Smooth muscle cell (in vitro differentiated cells): Measurements from ENCODE around the gene PSMB7. TPM values are rescaled to one million over a fixed set of nuclear protein-coding genes. Genes with fewer than 3 reads are reported as not detected.

Experiments
- DNase-seq: peaks from one replicate; lab custom pipeline; 2025; ENCODE audit not compliant: unreplicated experiment; lab: John Stamatoyannopoulos, UW
- H2AFZ ChIP-seq: fragments of 200-600 bp; sonication (generic); 2 replicates; pipeline ENCODE4 v1.6.0; 2016; ENCODE audit warnings: antibody characterized with exemption, low read depth, mild to moderate bottlenecking
- H3F3A ChIP-seq: fragments of 200-600 bp; sonication (generic); 2 replicates; pipeline ENCODE4 v1.6.0; 2017; ENCODE audit warnings: antibody characterized with exemption, low read depth
- H3K27ac ChIP-seq: fragments of 200-600 bp; sonication (generic); 2 replicates; pipeline ENCODE4 v1.5.1; 2016; ENCODE audit warnings: low read depth, mild to moderate bottlenecking
- H3K27me3 ChIP-seq: fragments of 200-600 bp; sonication (generic); 2 replicates; pipeline ENCODE4 v1.6.1; 2016; ENCODE audit warnings: low read depth, mild to moderate bottlenecking
- H3K36me3 ChIP-seq: fragments of 200-600 bp; sonication (generic); 2 replicates; pipeline ENCODE4 v1.5.1; 2016; ENCODE audit warnings: low read depth
- H3K4me1 ChIP-seq: fragments of 200-600 bp; sonication (generic); 2 replicates; pipeline ENCODE4 v1.5.1; 2016; ENCODE audit warnings: low read depth
- H3K4me2 ChIP-seq: fragments of 200-600 bp; sonication (generic); 2 replicates; pipeline ENCODE4 v1.6.0; 2016; ENCODE audit warnings: mild to moderate bottlenecking
- H3K4me3 ChIP-seq: fragments of 200-600 bp; sonication (generic); 2 replicates; pipeline ENCODE4 v1.5.1; 2016; ENCODE audit warnings: mild to moderate bottlenecking
- H3K79me2 ChIP-seq: fragments of 200-600 bp; sonication (generic); 2 replicates; pipeline ENCODE4 v1.6.0; 2016; ENCODE audit warnings: low read depth, mild to moderate bottlenecking
- H3K9ac ChIP-seq: fragments of 200-600 bp; sonication (generic); 2 replicates; pipeline ENCODE4 v1.6.0; 2016; ENCODE audit warnings: low read depth
- H3K9me3 ChIP-seq: fragments of 200-600 bp; sonication (generic); replicated peaks from 2 replicates; pipeline ENCODE4 v1.5.1; 2016; ENCODE audit warnings: low read depth
- H4K20me1 ChIP-seq: fragments of 200-600 bp; sonication (generic); 2 replicates; pipeline ENCODE4 v1.6.0; 2016; ENCODE audit warnings: low read depth
- WGBS: methylation state at CpG from one replicate; pipeline ENCODE4 v1.1.7; 2016; ENCODE audit warnings: low lambda C conversion rate; 5-methylcytosine and 5-hydroxymethylcytosine counted together
- polyA plus RNA-seq: library from polyadenylated mRNA; unstranded; fragments of >200 nt; fragmentation: Nextera tagmentation; extraction: Ambion mirVana; gene quantifications from 2 replicates; pipeline ENCODE4 v1.2.1, GENCODE V29; 2016
- total RNA-seq: library from RNA; depleted of rRNA; stranded (reverse); fragments of >200 nt; gene quantifications from 2 replicates; pipeline ENCODE4 v1.2.3, GENCODE V29; 2014
- TF ChIP-seq, protein P1 (sequence below): fragments of 200-600 bp; sonication (generic); IDR thresholded peaks from 2 replicates; pipeline ENCODE4 v1.5.1; 2017; ENCODE audit warnings: borderline replicate concordance, mild to moderate bottlenecking, antibody characterized with exemption; ENCODE audit not compliant: insufficient read depth, poor library complexity, severe bottlenecking

Gene PSMB7
- total and polyA plus RNA-seq, 2 experiments from 2014 or later = 246 to 302 TPM

DNA sequence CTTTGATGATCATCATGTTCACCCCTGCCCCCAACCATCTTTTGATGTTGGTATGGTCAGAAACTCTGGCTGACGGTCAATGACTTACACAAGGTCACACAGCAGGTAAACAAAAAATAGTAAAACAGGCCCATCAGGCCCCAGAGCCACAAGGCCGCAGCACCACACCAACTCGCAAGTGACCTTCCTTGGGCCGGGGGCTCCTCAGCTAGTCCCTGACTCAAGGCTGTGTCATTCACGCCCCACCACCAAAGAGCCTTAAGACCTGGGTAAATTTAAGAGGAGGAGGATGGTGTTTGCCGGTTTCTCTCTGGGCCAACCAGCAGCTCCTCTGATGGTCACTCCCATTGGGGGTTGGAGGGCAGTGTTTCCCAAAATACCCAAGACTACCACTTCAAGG is 55.8 kb downstream of the PSMB7 start:
- Histone ChIP-seq H3K9ac (no peak overlapping the region), H3K4me3 (no peak overlapping the region), H3K9me3 (no peaks in the 10 kb centered on the region), H3K27ac (no peak overlapping the region), H3K36me3 (no peaks in the 10 kb centered on the region), H3K4me2 (no peak overlapping the region), H3F3A (peaks cover 7% of the 10 kb centered on the region), H4K20me1 (peaks cover 100% of the 10 kb centered on the region), H3K79me2 (peaks cover 46% of the 10 kb centered on the region), H3K27me3 (no peaks in the 10 kb centered on the region), H2AFZ (no peak overlapping the region), H3K4me1 (no peaks in the 10 kb centered on the region)
- DNase-seq = no peak
- WGBS = 97% methylated on average over 6 of the region's 6 CpGs
- TF ChIP-seq, protein P1, sequence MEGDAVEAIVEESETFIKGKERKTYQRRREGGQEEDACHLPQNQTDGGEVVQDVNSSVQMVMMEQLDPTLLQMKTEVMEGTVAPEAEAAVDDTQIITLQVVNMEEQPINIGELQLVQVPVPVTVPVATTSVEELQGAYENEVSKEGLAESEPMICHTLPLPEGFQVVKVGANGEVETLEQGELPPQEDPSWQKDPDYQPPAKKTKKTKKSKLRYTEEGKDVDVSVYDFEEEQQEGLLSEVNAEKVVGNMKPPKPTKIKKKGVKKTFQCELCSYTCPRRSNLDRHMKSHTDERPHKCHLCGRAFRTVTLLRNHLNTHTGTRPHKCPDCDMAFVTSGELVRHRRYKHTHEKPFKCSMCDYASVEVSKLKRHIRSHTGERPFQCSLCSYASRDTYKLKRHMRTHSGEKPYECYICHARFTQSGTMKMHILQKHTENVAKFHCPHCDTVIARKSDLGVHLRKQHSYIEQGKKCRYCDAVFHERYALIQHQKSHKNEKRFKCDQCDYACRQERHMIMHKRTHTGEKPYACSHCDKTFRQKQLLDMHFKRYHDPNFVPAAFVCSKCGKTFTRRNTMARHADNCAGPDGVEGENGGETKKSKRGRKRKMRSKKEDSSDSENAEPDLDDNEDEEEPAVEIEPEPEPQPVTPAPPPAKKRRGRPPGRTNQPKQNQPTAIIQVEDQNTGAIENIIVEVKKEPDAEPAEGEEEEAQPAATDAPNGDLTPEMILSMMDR = no peak

- WGBS = 96% methylated on average over 13 of the region's 13 CpGs
- peaks cover 41% of the 10 kb centered on the region for H3K79me2 ChIP-seq
- H3K9me3 ChIP-seq = no peaks in the 10 kb centered on the region
- no peak overlapping the region for H3K4me2 ChIP-seq
- no peaks in the 10 kb centered on the region for H3K36me3 ChIP-seq
- TF ChIP-seq, protein P1 = no peak
- no peaks in the 10 kb centered on the region for H3K4me1 ChIP-seq
- H3K27ac ChIP-seq = no peak overlapping the region
- H3K27me3 ChIP-seq = no peaks in the 10 kb centered on the region
- no peak overlapping the region for H3K4me3 ChIP-seq
- no peak for DNase-seq
- peaks cover 100% of the 10 kb centered on the region for H4K20me1 ChIP-seq
- H3K9ac ChIP-seq = no peak overlapping the region
- no peak overlapping the region for H2AFZ ChIP-seq
- H3F3A ChIP-seq = peaks cover 7% of the 10 kb centered on the region
Measured at GRCh38 chr9:124358631-124359030, 56.6 kb downstream of the PSMB7 start.

DNA sequence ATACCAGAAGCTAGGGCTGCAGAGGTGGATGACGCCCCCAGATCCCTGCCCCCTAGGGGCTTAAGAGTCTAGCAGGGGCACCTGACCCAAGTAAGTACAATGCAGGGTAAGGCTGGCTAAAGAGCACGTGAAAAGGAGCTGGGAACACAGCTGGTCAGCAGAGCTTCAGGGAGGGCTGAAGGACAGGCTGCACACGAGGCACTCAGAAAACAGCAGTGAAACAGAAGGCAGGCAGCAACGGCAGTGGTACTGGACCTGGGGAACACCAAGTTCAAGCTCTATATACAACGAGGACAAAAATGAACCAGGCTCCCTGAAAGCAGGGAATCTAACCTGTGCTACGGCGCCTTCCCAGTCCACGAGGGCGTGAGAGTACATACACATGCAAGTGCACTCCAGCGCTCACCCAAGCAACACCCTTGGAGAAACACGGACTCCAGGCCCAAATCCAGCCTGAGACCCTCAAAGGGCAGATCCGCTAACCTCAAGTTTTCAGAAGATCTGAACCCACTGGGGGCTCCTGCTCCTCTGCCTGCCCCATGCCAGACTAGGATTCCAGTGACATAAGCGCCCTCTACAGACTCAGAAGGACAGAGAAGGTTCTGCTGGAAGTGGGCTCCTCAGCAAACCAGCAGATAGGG is 57.4 kb downstream of the PSMB7 start:
- Histone ChIP-seq H3F3A (peaks cover 7% of the 10 kb centered on the region), H3K9me3 (no peaks in the 10 kb centered on the region), H4K20me1 (peaks cover 100% of the 10 kb centered on the region), H3K79me2 (peaks cover 40% of the 10 kb centered on the region), H3K4me1 (no peaks in the 10 kb centered on the region), H2AFZ (no peak overlapping the region), H3K4me2 (no peak overlapping the region), H3K27ac (no peak overlapping the region), H3K9ac (no peak overlapping the region), H3K36me3 (no peaks in the 10 kb centered on the region), H3K4me3 (no peak overlapping the region), H3K27me3 (no peaks in the 10 kb centered on the region)
- DNase-seq = no peak
- WGBS = 90% methylated on average over 13 of the region's 13 CpGs
- TF ChIP-seq, protein P1 = no peak
